H9 (cell line): ENCODE data around the gene MYOM3. TPM values are rescaled to one million over a fixed set of nuclear protein-coding genes. Genes with fewer than 3 reads are reported as not detected.

Experiments
- DNase-seq: peaks from one replicate; pipeline ENCODE4 v3.0.0-alpha.2; 2017
- H2AFZ ChIP-seq: one replicate; pipeline ENCODE4 v1.6.1; 2013; ENCODE audit warnings: mild to moderate bottlenecking, low read length, control low read depth, moderate library complexity
- H2AK5ac ChIP-seq: 2 replicates; pipeline ENCODE4 v1.6.1; 2013; ENCODE audit warnings: low read length, control low read depth, mixed read lengths; ENCODE audit not compliant: insufficient read length
- H2BK120ac ChIP-seq: one replicate; pipeline ENCODE4 v1.6.1; 2013; ENCODE audit warnings: low read depth, mild to moderate bottlenecking, low read length, control low read depth, inconsistent platforms; ENCODE audit not compliant: poor library complexity, severe bottlenecking
- H2BK12ac ChIP-seq: 2 replicates; pipeline ENCODE4 v1.6.1; 2013; ENCODE audit warnings: low read length, control low read depth, mixed read lengths, low read depth; ENCODE audit not compliant: insufficient read length
- H2BK15ac ChIP-seq: 2 replicates; pipeline ENCODE4 v1.6.1; 2013; ENCODE audit warnings: low read depth, low read length, control low read depth
- H2BK20ac ChIP-seq: one replicate; pipeline ENCODE4 v1.6.1; 2013; ENCODE audit warnings: low read depth, mild to moderate bottlenecking, low read length, control low read depth, inconsistent platforms; ENCODE audit not compliant: poor library complexity, severe bottlenecking
- H2BK5ac ChIP-seq: 2 replicates; pipeline ENCODE4 v1.6.1; 2013; ENCODE audit warnings: low read length, control low read depth, mixed read lengths; ENCODE audit not compliant: insufficient read length
- H3K14ac ChIP-seq: 2 replicates; pipeline ENCODE4 v1.6.1; 2013; ENCODE audit warnings: low read length, control low read depth; ENCODE audit not compliant: insufficient read depth
- H3K18ac ChIP-seq: 2 replicates; pipeline ENCODE4 v1.6.1; 2013; ENCODE audit warnings: low read depth, mild to moderate bottlenecking, mixed read lengths, low read length, control low read depth; ENCODE audit not compliant: insufficient read length
- H3K23ac ChIP-seq: 2 replicates; pipeline ENCODE4 v1.6.1; 2013; ENCODE audit warnings: low read length, control low read depth, mixed read lengths, low read depth; ENCODE audit not compliant: insufficient read length
- H3K23me2 ChIP-seq: 2 replicates; pipeline ENCODE4 v1.6.1; 2013; ENCODE audit warnings: low read depth, mild to moderate bottlenecking, mixed read lengths, low read length, control low read depth; ENCODE audit not compliant: insufficient read length, poor library complexity, severe bottlenecking
- H3K27ac ChIP-seq: 2 replicates; pipeline ENCODE4 v1.5.1; 2013; ENCODE audit warnings: low read length, control low read depth, mixed read lengths, low read depth; ENCODE audit not compliant: insufficient read length
- H3K27me3 ChIP-seq: 2 replicates; pipeline ENCODE4 v1.6.1; 2013; ENCODE audit warnings: low read length, control low read depth, inconsistent platforms; ENCODE audit not compliant: insufficient read depth
- H3K4ac ChIP-seq: 2 replicates; pipeline ENCODE4 v1.6.1; 2013; ENCODE audit warnings: low read depth, mild to moderate bottlenecking, control low read depth, inconsistent platforms, low read length, moderate library complexity
- H3K4me1 ChIP-seq: 2 replicates; pipeline ENCODE4 v1.6.1; 2013; ENCODE audit warnings: low read length, control low read depth, inconsistent platforms; ENCODE audit not compliant: insufficient read depth
- H3K4me2 ChIP-seq: 2 replicates; pipeline ENCODE4 v1.6.1; 2013; ENCODE audit warnings: low read length, control low read depth, mixed read lengths; ENCODE audit not compliant: insufficient read length, insufficient read depth
- H3K56ac ChIP-seq: 2 replicates; pipeline ENCODE4 v1.6.1; 2013; ENCODE audit warnings: low read depth, mild to moderate bottlenecking, mixed read lengths, low read length, control low read depth; ENCODE audit not compliant: insufficient read length
- H3K79me1 ChIP-seq: 2 replicates; pipeline ENCODE4 v1.6.1; 2013; ENCODE audit warnings: low read depth, mild to moderate bottlenecking, moderate library complexity, low read length, control low read depth, inconsistent platforms; ENCODE audit not compliant: insufficient read depth, poor library complexity, severe bottlenecking
- H3K79me2 ChIP-seq: 2 replicates; pipeline ENCODE4 v1.6.1; 2013; ENCODE audit warnings: low read length, control low read depth, inconsistent platforms; ENCODE audit not compliant: insufficient read depth
- H3K9ac ChIP-seq: 2 replicates; pipeline ENCODE4 v1.6.1; 2013; ENCODE audit warnings: low read length, control low read depth, mixed read lengths; ENCODE audit not compliant: insufficient read length; ENCODE audit errors: extremely low read depth
- H3K9me3 ChIP-seq: one replicate; pipeline ENCODE4 v1.6.1; 2013; ENCODE audit warnings: low read depth, low read length, inconsistent platforms; ENCODE audit not compliant: control insufficient read depth
- H3T11ph ChIP-seq: one replicate; pipeline ENCODE4 v1.6.1; 2013; ENCODE audit warnings: mild to moderate bottlenecking, low read length, control low read depth, inconsistent platforms
- H4K20me1 ChIP-seq: one replicate; pipeline ENCODE4 v1.6.1; 2013; ENCODE audit not compliant: control insufficient read depth, insufficient read length, insufficient read depth
- H4K5ac ChIP-seq: 2 replicates; pipeline ENCODE4 v1.6.1; 2013; ENCODE audit warnings: low read depth, mild to moderate bottlenecking, mixed read lengths, low read length, control low read depth; ENCODE audit not compliant: insufficient read length
- H4K8ac ChIP-seq: replicated peaks from 2 replicates; pipeline ENCODE4 v1.6.1; 2013; ENCODE audit warnings: low read length, control low read depth, mixed read lengths, low read depth; ENCODE audit not compliant: insufficient read length
- H4K91ac ChIP-seq: 2 replicates; pipeline ENCODE4 v1.6.1; 2013; ENCODE audit warnings: low read depth, mild to moderate bottlenecking, moderate library complexity, mixed read lengths, low read length, control low read depth; ENCODE audit not compliant: insufficient read length
- H3K27ac Mint-ChIP-seq, 3 experiments: 2 replicates in 2 of 3; 3 replicates in 1 of 3; pipeline ENCODE4 v1.8.0; 2020 to 2021; ENCODE audit warnings: mixed read lengths in 3 of 3, mild to moderate bottlenecking in 1 of 3, moderate library complexity in 1 of 3
- H3K27me3 Mint-ChIP-seq: 2 replicates; pipeline ENCODE4 v1.8.0; 2021; ENCODE audit warnings: low read depth, mild to moderate bottlenecking, moderate library complexity, mixed read lengths
- H3K36me3 Mint-ChIP-seq, 3 experiments: 2 replicates in 2 of 3; 3 replicates in 1 of 3; pipeline ENCODE4 v1.8.0; 2020 to 2021; ENCODE audit warnings: low read depth in 3 of 3, mixed read lengths in 3 of 3; ENCODE audit not compliant: insufficient read depth in 1 of 3
- H3K4me1 Mint-ChIP-seq, 2 experiments: 2 replicates each; pipeline ENCODE4 v1.8.0; 2020; ENCODE audit warnings: mixed read lengths in 2 of 2
- H3K4me3 Mint-ChIP-seq, 2 experiments: 2 replicates in 1 of 2; 3 replicates in 1 of 2; pipeline ENCODE4 v1.8.0; 2020 to 2021; ENCODE audit warnings: mild to moderate bottlenecking in 2 of 2, mixed read lengths in 2 of 2, moderate library complexity in 1 of 2
- H3K9me3 Mint-ChIP-seq, 2 experiments: 2 replicates in 1 of 2; 3 replicates in 1 of 2; pipeline ENCODE4 v1.8.0; 2020; ENCODE audit warnings: mild to moderate bottlenecking in 2 of 2, mixed read lengths in 2 of 2, moderate library complexity in 1 of 2
- WGBS: extraction: QIAGEN DNeasy Blood & Tissue Kit; methylation state at CpG from one replicate; pipeline ENCODE4 v1.1.7; 2013; ENCODE audit warnings: missing lambda C conversion rate, low lambda C conversion rate, mixed read lengths; ENCODE audit not compliant: insufficient read length; ENCODE audit errors: extremely low coverage; 5-methylcytosine and 5-hydroxymethylcytosine counted together
- total RNA-seq: library from RNA; stranded (reverse); gene quantifications from 2 replicates; pipeline ENCODE4 v1.2.1, GENCODE V29; 2021
- TF ChIP-seq, protein P1 (sequence below): fragments of 200-600 bp; sonication (generic); conservative IDR thresholded peaks from 3 replicates; pipeline ENCODE4 v1.8.0; 2021; ENCODE audit warnings: antibody characterized with exemption, mild to moderate bottlenecking

Gene MYOM3
- total RNA-seq, 1 experiment from 2014 or later = 0.11 TPM

DNA sequence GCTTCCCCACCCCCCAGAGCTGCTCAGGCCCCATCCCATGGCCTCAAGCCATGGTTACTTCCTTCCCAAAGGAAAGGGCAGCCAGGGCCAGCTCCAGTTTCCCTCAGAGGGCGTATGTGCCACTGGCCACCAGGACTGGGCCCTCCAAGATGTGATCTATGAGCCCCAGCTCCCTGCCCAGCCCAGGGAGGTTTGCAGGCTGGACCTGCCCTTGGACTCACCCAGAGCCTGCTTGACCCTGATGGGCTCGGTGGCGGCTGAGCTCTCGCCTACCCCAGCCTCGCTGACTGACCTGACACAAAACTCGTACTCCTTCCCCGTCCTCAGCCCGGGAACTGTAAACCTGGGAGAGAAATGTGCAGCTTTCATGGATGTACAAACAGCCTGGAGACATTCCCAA is 29.6 kb downstream of the MYOM3 start:
- no peak overlapping the region for H3K4ac ChIP-seq
- no peak overlapping the region for H3K4me2 ChIP-seq
- H4K20me1 ChIP-seq = no peaks in the 10 kb centered on the region
- WGBS = no CpG with 5 or more reads among the region's 8 CpGs
- H3K79me1 ChIP-seq = no peaks in the 10 kb centered on the region
- H3K9ac ChIP-seq = no peak overlapping the region
- H3K27me3 Mint-ChIP-seq = no peaks in the 10 kb centered on the region
- no peak overlapping the region for H3K56ac ChIP-seq
- no peaks in the 10 kb centered on the region for H3K79me2 ChIP-seq
- H3K4me3 Mint-ChIP-seq = no peak overlapping the region
- H3K27me3 ChIP-seq = no peaks in the 10 kb centered on the region
- H4K91ac ChIP-seq = no peak overlapping the region
- H2AFZ ChIP-seq = no peak overlapping the region
- H3K14ac ChIP-seq = no peak overlapping the region
- no peak overlapping the region for H2BK5ac ChIP-seq
- no peak overlapping the region for H2AK5ac ChIP-seq
- peaks cover 4% of the 10 kb centered on the region; the same call in 1 of the 2 replicates for H3K4me1 ChIP-seq
- H3K27ac ChIP-seq = no peak overlapping the region
- H4K8ac ChIP-seq = no peak overlapping the region
- H3K23me2 ChIP-seq = no peaks in the 10 kb centered on the region
- no peak overlapping the region for H4K5ac ChIP-seq
- H3K18ac ChIP-seq = no peak overlapping the region
- H2BK120ac ChIP-seq = no peak overlapping the region
- no peak for DNase-seq
- no peaks in the 10 kb centered on the region; a peak in 2 of 5 replicates for H3K9me3 Mint-ChIP-seq
- H3T11ph ChIP-seq = no peak overlapping the region
- H2BK12ac ChIP-seq = no peak overlapping the region
- H3K23ac ChIP-seq = no peak overlapping the region
- TF ChIP-seq, protein P1, sequence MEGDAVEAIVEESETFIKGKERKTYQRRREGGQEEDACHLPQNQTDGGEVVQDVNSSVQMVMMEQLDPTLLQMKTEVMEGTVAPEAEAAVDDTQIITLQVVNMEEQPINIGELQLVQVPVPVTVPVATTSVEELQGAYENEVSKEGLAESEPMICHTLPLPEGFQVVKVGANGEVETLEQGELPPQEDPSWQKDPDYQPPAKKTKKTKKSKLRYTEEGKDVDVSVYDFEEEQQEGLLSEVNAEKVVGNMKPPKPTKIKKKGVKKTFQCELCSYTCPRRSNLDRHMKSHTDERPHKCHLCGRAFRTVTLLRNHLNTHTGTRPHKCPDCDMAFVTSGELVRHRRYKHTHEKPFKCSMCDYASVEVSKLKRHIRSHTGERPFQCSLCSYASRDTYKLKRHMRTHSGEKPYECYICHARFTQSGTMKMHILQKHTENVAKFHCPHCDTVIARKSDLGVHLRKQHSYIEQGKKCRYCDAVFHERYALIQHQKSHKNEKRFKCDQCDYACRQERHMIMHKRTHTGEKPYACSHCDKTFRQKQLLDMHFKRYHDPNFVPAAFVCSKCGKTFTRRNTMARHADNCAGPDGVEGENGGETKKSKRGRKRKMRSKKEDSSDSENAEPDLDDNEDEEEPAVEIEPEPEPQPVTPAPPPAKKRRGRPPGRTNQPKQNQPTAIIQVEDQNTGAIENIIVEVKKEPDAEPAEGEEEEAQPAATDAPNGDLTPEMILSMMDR = no peak
- no peaks in the 10 kb centered on the region for H3K36me3 Mint-ChIP-seq
- H2BK15ac ChIP-seq = no peak overlapping the region
- H2BK20ac ChIP-seq = no peak overlapping the region
- H3K9me3 ChIP-seq = no peaks in the 10 kb centered on the region
- no peak overlapping the region; a peak in 1 of 7 replicates for H3K27ac Mint-ChIP-seq
- peaks cover 5 to 9% of the 10 kb centered on the region in 2 experiments; a peak in 3 of 4 replicates for H3K4me1 Mint-ChIP-seq
